Measurements from ENCODE around the gene SGPP1. TPM values are rescaled to one million over a fixed set of nuclear protein-coding genes. Genes with fewer than 3 reads are reported as not detected.
"Not testable (repeated sequence)": the region's sequence is repeated elsewhere in the genome, so short reads cannot be mapped to it uniquely, and the experiment has no call there.

Gene SGPP1, protein sequence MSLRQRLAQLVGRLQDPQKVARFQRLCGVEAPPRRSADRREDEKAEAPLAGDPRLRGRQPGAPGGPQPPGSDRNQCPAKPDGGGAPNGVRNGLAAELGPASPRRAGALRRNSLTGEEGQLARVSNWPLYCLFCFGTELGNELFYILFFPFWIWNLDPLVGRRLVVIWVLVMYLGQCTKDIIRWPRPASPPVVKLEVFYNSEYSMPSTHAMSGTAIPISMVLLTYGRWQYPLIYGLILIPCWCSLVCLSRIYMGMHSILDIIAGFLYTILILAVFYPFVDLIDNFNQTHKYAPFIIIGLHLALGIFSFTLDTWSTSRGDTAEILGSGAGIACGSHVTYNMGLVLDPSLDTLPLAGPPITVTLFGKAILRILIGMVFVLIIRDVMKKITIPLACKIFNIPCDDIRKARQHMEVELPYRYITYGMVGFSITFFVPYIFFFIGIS
- 45.3 and 46.0 TPM in 2 replicates for total RNA-seq (2014; rRNA removed; shearing (Covaris generic))
- polyA plus RNA-seq (2014; cell fraction: nucleus; rRNA removed): 23.2 and 30.6 TPM in 2 replicates

DNA sequence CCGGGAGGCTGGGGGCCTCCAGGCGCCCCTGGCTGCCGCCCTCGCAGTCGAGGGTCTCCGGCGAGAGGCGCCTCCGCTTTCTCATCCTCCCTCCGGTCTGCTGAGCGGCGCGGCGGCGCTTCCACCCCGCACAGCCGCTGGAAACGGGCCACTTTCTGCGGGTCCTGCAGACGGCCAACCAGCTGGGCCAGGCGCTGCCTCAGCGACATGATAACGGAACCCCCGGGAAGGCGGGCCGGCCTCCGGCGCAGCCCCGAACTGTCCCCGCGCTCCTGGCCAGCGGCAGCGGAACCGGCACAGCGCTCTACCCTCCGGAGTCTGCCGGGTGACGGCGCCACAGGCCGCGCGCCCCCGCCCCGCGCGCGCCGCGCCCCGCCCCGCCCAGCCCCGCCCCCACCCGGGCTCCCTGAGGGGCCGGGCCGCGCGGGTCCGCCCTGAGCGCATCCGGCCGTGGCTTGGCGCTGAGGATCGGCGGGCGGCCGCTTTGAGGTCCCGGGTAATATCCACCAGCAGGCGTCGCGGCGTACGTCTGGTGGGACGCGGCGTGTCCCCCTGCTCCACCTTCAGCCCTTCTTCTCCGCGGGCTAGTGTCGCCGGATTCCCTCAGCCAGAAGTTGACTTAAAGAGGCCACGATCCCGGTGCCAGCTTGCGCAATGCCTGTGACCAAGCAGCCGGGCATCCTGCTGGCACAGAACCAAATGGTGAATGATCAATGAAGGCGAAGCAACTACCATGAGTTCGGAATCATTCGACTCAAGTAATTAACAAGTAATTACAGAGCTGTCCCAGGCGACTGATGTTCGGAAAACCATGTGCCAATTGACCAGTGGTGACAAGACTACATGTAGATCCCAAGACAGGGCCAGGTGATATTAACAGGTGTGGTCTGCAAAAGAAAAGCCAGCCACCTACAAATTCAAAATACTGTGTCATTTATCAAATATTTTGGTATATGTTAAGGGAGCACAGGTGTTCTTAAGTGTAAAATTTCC, at the start of gene SGPP1:
Gene SGPP1 (minus strand): TSS at position 330 of the 993 bp plus-strand sequence. CDS start 121 bp downstream, at position 209.
- peak; percentile 75 for DNase-seq (ENCODE audit: extremely low read depth, low read depth)

DNA sequence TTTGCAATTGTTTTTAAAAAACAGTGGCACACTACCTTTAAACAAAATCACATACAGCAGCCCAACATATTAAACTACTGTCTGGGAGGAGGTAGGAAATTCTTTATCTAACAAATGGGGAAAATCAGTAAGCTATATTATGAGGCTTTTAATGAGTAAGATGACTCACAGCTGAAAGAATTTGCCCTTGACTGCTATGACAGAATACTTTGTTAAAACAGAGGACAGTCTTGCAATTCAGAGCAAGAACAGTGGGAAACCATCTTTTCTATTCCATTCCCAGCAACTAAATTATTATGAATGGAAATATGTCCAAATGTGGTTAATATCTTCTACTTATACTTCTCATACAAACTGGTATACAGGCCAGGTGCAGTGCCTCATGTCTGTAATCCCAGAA, 49.2 kb upstream of the SGPP1 start:
- DNase-seq (ENCODE audit: extremely low read depth, low read depth): no peak

DNA sequence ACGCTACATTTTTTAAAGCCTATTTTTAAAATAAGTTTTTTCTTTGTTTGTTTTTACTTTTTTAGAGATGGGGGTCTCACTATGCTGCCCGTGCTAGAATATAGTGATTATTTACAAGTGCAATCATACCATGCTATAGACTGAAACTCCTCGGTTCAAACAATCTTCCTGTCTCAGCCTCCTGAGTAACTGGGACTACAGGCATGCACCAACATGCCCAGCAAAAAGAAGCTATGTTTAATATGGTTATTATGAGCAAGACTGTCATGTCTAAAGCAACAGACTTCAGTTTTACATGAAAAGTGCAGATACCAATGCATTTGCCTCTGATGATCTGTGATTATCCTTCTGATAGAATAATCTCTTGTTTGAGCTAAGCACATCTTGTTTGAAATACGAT, 45.6 kb upstream of the SGPP1 start:
- DNase-seq (ENCODE audit: extremely low read depth, low read depth): no peak

DNA sequence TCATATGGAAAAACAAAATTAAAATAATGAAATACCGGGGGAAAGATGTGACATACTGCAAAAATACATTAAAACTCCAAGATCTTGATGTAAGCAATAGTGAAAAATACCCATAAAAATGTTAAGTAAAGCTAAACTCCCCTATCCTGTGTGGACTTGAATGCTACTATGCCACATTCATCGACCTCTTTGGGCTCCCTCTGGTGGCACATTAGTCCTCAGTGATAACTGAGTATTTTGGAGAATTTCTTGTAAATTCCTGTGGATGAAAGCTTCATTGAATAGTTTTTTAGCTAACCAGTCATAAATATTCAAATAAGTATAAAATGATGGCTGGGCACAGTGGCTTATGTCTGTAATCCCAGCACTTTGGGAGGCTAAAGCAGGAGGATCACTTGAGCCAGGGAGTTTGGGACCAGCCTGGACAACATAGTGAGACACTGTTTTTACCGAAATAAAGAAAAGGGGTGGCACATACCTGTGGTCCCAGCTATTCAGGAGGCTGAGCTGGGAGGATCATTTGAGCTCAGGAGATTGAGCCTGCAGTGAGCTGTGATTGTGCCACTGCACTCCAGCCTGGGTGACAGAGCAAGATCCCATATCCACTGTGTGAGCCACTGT, 42.4 kb upstream of the SGPP1 start:
- peak; percentile 48 for DNase-seq (ENCODE audit: extremely low read depth, low read depth)

DNA sequence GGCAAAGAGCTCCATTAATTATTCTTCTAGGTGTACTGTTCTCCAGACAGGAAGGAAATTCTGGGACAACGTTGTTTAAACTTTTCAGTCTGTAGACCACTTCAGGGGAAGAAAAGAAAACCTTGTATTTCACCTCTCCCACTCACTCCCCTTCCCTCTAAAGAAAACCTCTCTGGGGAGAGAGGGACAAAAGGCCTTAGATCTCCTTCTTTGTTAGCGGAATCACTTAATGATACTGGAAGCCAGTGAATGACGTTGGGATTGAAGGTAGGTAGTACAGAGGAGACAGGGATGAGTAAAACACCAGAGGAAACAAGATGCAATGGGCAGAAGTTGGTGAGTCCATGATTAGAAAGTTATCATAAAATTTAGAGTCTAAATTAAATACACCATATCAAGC, 38.7 kb upstream of the SGPP1 start:
- no peak for DNase-seq (ENCODE audit: extremely low read depth, low read depth)

DNA sequence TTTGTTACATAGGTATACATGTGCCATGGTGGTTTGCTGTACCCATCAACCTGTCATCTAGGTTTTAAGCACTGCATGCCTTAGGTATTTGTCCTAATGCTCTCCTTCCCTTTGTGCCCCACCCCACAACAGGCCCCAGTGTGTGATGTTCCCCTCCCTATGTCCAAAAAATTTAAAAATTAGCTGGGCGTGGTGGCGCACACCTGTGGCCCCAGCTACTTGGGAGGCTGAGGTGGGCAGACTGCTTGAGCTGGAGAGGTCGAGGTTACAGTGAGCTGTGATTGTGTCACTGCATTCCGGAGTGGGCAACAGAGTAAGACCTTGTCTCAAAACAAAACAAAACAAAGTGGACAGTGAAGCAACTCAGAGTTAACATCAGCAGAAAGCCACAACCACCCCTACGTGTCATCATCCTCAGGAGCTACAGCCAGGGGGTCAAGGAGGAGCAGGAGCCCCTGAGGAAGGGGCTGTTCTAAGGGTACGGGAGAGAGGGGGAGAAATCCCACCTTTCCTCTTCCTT, 36.8 kb upstream of the SGPP1 start:
- DNase-seq (ENCODE audit: extremely low read depth, low read depth): no peak

DNA sequence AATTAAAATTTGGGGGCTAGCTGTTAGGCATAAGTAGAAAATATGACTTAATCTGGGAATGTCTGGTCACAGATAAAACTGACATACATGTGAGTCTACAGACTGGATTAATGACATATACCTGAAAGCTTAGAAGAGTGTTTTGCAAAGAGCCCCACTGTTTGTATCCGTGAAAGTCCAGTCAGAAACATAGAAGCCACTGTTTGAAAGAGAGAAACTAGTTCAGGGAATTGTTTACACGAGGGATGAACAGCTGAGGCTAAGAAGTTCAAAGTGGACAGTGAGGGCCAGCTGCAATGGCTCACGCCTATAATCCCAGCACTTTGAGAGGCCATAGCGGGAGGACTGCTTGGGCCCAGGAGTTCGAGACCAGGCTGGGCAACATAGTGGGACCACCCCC, 36.2 kb upstream of the SGPP1 start:
- no peak for DNase-seq (ENCODE audit: extremely low read depth, low read depth)

DNA sequence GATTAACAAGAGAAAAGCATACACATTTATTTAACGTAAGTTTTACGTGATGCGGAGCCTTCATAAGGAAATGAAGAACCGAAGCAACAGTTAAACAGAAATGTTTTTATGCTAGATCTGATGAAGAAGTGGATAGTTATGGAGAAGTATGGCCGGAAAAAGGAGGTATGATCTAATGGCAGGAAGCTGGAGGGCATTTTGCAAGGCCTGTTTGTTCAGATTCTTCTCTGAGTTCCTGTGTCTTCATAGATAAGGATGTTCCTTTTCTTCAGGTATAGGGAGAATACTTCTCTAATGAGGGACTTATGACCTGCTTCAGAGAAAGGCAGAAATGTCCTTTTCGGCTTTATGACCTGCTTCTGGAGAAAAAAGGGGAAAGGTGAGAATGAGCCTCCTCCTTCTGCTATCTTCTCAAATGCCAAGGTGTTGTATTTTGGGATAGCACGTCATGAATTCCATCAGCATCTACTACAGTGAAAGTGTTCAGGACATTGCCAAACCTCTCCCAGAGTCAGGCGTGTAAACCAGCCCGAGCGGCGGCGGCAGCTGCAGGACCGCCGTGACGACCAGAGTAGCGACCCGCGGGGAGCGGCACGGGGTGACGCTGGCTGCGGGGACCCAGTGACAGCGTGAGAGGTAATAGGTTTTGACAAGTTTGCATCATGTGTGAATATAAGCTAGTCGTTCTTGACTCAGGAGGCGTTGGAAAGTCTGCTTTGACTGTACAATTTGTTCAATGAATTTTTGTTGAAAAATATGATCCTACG, 33.7 kb upstream of the SGPP1 start:
- no peak for DNase-seq (ENCODE audit: extremely low read depth, low read depth)

DNA sequence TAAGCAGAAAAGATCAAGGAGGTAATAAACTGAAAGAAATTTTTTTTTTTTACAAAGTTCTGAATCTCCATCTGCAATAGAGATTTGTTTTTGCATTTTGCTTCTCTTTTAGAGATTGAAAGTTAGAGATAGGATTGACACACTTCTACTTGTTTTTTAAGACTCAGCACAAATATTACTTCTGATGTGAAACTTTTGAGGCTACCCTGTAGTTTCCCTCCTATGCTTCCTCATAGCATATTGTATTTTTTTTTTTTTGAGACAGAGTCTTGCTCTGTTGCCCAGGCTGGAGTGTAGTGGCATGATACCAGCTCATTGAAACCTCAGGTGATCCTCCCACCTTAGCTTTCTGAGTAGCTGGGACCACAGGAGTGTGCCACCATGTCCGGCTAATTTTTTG, 32.1 kb upstream of the SGPP1 start:
- DNase-seq (ENCODE audit: extremely low read depth, low read depth): no peak

DNA sequence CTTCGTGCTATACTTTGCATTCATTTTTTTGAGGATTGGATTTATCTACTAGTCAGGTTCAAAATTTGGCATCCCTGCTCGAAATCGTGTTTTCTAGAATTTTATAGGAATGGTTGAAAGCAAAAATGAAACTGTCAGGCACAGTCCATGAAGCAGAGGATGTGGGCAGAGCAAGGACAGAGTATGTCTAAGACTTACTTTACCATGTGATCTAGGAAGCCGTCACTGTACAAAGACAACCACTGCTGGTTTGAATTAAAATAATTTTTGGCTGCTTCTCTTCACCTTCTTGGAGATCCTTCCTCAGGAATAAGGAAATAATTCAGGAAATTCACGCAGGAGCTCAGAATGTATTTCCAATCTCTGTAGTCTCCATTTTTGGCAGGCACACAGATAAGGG, 31.6 kb upstream of the SGPP1 start:
- no peak for DNase-seq (ENCODE audit: extremely low read depth, low read depth)

DNA sequence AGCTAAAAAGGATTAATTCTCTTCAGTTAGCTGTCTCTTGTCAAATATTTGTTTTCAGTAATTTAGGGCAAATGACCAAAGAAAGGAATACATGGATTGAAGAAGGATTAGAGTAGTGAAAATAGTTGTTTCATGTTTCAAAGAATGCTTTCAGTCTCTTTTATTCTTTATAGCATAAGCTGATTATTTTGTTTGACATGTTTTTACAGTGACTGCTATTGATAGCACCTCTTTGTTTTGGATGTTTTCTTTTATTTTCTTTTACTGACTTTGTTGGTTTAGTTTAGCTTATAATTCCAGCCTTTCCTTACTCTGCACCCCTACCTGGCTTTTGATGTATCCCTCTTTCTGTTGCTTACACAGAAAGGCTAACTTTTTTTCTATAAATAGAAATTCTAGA, 29.3 kb upstream of the SGPP1 start:
- no peak for DNase-seq (ENCODE audit: extremely low read depth, low read depth)

DNA sequence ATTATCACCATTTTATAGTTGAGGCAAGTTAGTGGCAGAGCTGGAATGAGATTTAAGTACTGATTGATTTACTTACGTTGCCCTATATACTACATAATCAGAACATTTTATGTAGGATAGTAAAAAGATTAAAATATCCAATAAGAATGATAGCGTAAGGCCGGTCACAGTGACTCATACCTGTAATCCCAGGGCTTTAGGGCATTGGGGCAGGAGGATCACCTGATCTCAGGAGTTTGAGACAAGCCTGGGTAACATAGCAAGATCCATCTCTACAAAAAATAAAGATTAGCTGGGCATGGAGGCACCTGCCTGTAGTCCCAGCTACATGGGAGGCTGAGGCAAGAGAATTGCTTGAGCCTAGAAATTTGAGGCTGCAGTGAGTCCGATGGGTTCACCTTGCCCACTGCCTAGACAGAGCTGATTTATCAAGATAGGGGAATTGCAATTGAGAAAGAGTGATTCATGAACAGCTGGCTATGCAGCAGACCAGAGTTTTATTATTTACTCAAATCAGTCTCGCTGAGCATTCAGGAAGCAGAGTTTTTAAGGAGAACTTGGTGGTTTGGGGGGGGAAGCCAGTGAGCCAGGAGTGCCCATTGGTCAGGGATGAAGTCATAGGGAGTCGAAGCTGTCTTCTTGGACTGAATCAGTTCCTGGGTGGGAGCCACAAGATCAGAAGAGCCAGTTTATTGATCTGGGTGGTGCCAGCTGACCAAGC, 24.7 kb upstream of the SGPP1 start:
- DNase-seq (ENCODE audit: extremely low read depth, low read depth): no peak

DNA sequence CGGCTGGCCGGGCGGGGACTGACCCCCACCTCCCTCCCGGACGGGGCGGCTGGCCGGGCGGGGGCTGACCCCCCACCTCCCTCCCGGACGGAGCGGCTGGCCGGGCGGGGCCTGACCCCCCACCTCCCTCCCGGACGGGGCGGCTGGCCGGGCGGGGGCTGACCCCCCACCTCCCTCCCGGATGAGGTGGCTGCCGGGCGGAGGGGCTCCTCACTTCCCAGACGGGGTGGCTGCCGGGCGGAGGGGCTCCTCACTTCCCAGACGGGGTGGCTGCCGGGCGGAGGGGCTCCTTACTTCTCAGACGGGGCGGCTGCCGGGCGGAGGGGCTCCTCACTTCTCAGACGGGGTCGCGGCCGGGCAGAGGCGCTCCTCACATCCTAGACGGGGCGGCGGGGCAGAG, 23.2 kb upstream of the SGPP1 start:
- DNase-seq (ENCODE audit: extremely low read depth, low read depth): not testable (repeated sequence)

DNA sequence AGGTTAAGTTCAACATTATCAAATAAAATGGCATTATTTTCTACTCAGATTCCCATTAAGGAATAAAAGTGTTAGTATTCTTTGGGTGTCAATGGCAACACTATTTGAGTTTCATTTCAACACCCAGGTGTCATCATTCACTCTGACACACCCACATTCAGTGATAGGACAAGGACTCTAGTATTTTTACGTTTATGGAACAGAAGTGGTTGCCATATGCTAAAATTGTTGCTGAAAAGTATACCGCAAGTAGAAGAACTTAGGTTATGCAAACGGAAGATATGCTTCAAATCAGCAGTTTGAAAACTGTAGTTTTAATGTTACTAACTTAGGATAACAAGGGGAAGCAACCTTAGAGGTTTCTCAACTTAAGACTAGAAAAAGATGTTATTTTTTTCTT, 20.0 kb upstream of the SGPP1 start:
- DNase-seq (ENCODE audit: extremely low read depth, low read depth): no peak

DNA sequence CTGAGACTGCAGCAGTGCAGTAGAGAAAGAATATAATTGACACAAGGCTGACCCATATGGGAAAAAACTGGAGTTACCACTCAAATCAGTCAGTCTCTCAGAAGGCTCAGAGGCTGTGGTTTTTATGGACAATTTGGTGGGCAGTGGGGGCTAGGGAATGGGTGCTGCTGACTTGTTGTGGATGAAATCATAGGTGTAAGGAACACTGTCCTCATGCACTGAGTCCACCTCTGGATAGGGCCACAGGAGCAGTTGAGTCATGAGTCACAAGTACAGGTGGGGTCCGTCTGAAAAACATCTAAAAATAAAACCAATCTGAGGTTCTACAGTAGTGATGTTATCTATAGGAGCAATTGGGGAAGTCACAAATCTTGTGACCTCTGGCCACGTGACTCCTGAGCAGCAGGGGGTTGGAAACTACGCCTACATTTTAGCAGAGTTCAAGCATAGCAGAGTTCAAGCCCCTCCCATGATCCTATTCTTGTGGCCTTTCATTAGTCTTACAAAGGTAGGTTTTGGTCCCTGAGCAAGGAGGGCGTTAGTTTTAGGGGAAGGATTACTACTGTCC, 18.1 kb upstream of the SGPP1 start:
- no peak for DNase-seq (ENCODE audit: extremely low read depth, low read depth)

DNA sequence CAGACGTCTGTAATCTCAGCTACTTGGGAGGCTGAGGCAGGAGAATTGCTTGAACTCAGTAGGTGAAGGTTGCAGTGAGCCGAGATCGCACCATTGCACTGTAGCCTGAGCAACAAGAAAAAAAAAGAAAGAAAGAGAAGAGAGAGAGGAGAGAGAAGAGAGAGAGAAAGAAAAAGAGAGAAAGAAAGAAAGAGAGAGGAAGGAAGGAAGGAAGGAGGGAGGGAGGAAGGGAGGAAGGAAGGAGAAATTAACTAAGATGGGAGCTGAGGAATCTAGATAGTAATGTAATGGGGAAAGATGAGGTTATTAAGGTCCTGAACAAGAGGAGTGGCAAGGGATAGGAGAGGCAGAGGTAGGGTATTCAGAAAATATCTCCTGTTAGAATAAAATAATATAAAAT, 17.4 kb upstream of the SGPP1 start:
- no peak for DNase-seq (ENCODE audit: extremely low read depth, low read depth)

DNA sequence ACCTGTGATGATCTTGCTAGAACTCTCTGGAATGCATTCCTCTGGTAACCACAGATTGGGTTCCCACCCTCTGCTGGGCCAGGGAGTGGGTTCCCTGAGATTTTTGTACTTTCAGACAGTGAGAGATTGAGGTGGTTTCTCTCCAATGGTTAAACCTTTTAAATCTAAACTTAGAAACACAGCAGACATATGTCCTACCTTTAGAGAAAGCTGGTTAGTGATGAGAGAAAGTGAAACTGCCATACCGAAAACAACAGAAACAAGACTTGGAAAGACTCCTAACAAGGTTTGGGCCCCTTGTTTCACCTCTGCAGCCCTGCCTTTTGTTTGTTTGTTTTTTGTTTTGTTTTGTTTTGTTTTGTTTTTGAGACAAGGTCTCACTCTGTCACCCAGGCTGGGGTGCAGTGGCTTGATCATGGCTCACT, 9.7 kb upstream of the SGPP1 start:
- no peak for DNase-seq (ENCODE audit: extremely low read depth, low read depth)

DNA sequence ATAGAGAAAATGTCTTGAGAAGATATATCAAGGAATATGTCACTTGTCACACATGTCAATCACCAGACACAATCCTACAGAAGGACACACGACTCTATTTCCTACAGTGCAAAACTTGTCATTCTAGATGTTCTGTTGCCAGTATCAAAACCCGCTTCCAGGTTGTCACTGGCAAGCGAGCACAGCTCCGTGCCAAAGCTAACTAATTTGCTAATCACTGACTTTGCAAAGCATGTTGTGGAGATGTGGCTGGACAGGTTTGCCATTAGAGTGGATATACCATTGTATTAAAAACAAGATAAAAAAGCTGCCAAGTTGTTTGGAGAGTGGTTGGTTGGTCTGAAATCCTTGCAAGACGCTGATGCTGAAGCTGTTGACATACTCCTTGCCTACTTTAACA, 7.9 kb upstream of the SGPP1 start:
- no peak for DNase-seq (ENCODE audit: extremely low read depth, low read depth)

DNA sequence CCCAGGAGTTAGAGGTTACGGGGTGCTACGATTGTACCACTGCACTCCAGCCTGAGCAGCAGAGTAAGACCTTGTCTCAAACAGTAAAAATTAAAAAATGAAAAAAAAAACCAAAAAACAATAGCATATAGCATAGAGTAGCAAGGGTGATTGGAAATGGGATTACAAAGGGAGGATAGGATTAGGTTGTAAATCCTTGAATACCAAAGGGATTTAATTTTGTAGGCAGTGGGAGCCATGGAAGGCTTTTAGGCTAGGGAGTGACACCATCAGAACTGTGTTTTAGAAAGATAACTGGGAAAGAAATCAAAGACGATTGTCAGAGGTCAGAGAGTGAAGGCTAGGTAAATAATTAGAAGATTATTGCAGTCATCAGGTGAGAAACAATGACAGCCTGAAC, 2.8 kb upstream of the SGPP1 start:
- no peak for DNase-seq (ENCODE audit: extremely low read depth, low read depth)

Data from NCI-H460 (cell line).